HCT116 (cell line): Measurements from ENCODE around the gene FABP1.

Experiments used
- CEBPB ChIP-seq: IDR thresholded peaks from 2 replicates; pipeline ENCODE4 v1.6.1; 2012; ENCODE audit warnings: low read depth
- JUND ChIP-seq: IDR thresholded peaks from 2 replicates; pipeline ENCODE4 v1.6.1; 2012
- POLR2A ChIP-seq: IDR thresholded peaks from 2 replicates; pipeline ENCODE4 v1.7.0; 2011; ENCODE audit warnings: borderline replicate concordance; ENCODE audit not compliant: insufficient read depth, insufficient read length; ENCODE audit errors: extremely low read depth
- POLR2AphosphoS5 ChIP-seq: IDR thresholded peaks from 2 replicates; pipeline ENCODE4 v1.6.1; 2011; ENCODE audit warnings: mild to moderate bottlenecking, low read depth, low read length, moderate library complexity
- RAD21 ChIP-seq: IDR thresholded peaks from 2 replicates; pipeline ENCODE4 v1.6.1; 2012; ENCODE audit warnings: low read depth, mild to moderate bottlenecking
- SP1 ChIP-seq: IDR thresholded peaks from 2 replicates; pipeline ENCODE4 v1.6.1; 2012; ENCODE audit warnings: low read depth
- YY1 ChIP-seq: IDR thresholded peaks from 2 replicates; pipeline ENCODE4 v1.6.1; 2011; ENCODE audit warnings: low read length, low read depth, moderate library complexity, mild to moderate bottlenecking; ENCODE audit not compliant: insufficient replicate concordance; ENCODE audit errors: extremely low read depth
- ZNF274 ChIP-seq: fragments of 200-500 bp; sonication (Bioruptor generic); IDR thresholded peaks from 2 replicates; pipeline ENCODE4 v1.6.1; 2014; ENCODE audit warnings: mild to moderate bottlenecking, low read depth, low read length, inconsistent platforms
- TF ChIP-seq, protein P1 (sequence below), 3 experiments: fragments of 200-600 bp in 1 of 3; sonication (generic) in 1 of 3; IDR thresholded peaks in 2 of 3; conservative IDR thresholded peaks in 1 of 3; 2 replicates each; pipeline ENCODE4 v1.5.1; 2012 to 2017; ENCODE audit warnings: low read depth in 2 of 3, low read length in 2 of 3, antibody characterized with exemption in 1 of 3, borderline replicate concordance in 1 of 3, control low read depth in 1 of 3, mild to moderate bottlenecking in 1 of 3, mixed read lengths in 1 of 3, mixed run types in 1 of 3, moderate library complexity in 1 of 3; ENCODE audit not compliant: insufficient read depth in 1 of 3
- TF ChIP-seq, protein P2 (sequence below): IDR thresholded peaks from 2 replicates; pipeline ENCODE4 v1.6.1; 2012; ENCODE audit warnings: low read depth
- TF ChIP-seq, protein P3 (sequence below): IDR thresholded peaks from 2 replicates; pipeline ENCODE4 v1.6.1; 2011; ENCODE audit warnings: mild to moderate bottlenecking, low read length, moderate library complexity; ENCODE audit not compliant: insufficient replicate concordance; ENCODE audit errors: extremely low read depth

DNA sequence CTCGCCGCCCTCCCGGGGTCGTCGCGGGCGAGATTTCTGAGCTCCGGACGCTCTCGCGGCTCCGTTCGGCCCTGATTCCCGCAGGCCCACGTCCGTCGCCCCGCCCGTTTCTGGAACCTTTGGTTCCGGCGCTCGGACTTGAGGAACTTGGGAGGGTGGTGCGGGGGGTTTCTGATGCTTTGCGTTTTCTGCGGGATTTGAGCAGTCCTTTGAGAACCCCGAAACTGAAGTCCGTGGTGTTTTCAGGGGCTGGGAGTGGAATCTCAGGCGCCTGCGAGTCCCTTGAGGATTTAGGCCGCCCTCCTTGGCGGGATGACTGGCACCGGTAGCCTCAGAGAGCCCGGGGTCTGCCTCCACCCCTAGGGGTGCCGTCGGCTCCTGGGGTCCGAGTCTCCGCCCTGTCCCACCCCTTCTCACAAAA is 42.6 kb upstream of the FABP1 start:
- TF ChIP-seq POLR2A (no peak), JUND (no peak), RAD21 (no peak), YY1 (no peak), CEBPB (no peak), ZNF274 (no peak), POLR2AphosphoS5 (no peak), SP1 (no peak)
- TF ChIP-seq, protein P1, sequence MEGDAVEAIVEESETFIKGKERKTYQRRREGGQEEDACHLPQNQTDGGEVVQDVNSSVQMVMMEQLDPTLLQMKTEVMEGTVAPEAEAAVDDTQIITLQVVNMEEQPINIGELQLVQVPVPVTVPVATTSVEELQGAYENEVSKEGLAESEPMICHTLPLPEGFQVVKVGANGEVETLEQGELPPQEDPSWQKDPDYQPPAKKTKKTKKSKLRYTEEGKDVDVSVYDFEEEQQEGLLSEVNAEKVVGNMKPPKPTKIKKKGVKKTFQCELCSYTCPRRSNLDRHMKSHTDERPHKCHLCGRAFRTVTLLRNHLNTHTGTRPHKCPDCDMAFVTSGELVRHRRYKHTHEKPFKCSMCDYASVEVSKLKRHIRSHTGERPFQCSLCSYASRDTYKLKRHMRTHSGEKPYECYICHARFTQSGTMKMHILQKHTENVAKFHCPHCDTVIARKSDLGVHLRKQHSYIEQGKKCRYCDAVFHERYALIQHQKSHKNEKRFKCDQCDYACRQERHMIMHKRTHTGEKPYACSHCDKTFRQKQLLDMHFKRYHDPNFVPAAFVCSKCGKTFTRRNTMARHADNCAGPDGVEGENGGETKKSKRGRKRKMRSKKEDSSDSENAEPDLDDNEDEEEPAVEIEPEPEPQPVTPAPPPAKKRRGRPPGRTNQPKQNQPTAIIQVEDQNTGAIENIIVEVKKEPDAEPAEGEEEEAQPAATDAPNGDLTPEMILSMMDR (IDR thresholded peaks at IDR 0.05 in 2 of 3, conservative IDR thresholded peaks at IDR 0.05 in 1 of 3; ENCODE audit: borderline replicate concordance in 1 of 3, insufficient read depth in 1 of 3, low read depth in 2 of 3, low read length in 2 of 3) = no peak
- TF ChIP-seq, protein P2, sequence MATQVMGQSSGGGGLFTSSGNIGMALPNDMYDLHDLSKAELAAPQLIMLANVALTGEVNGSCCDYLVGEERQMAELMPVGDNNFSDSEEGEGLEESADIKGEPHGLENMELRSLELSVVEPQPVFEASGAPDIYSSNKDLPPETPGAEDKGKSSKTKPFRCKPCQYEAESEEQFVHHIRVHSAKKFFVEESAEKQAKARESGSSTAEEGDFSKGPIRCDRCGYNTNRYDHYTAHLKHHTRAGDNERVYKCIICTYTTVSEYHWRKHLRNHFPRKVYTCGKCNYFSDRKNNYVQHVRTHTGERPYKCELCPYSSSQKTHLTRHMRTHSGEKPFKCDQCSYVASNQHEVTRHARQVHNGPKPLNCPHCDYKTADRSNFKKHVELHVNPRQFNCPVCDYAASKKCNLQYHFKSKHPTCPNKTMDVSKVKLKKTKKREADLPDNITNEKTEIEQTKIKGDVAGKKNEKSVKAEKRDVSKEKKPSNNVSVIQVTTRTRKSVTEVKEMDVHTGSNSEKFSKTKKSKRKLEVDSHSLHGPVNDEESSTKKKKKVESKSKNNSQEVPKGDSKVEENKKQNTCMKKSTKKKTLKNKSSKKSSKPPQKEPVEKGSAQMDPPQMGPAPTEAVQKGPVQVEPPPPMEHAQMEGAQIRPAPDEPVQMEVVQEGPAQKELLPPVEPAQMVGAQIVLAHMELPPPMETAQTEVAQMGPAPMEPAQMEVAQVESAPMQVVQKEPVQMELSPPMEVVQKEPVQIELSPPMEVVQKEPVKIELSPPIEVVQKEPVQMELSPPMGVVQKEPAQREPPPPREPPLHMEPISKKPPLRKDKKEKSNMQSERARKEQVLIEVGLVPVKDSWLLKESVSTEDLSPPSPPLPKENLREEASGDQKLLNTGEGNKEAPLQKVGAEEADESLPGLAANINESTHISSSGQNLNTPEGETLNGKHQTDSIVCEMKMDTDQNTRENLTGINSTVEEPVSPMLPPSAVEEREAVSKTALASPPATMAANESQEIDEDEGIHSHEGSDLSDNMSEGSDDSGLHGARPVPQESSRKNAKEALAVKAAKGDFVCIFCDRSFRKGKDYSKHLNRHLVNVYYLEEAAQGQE = no peak
- TF ChIP-seq, protein P3, sequence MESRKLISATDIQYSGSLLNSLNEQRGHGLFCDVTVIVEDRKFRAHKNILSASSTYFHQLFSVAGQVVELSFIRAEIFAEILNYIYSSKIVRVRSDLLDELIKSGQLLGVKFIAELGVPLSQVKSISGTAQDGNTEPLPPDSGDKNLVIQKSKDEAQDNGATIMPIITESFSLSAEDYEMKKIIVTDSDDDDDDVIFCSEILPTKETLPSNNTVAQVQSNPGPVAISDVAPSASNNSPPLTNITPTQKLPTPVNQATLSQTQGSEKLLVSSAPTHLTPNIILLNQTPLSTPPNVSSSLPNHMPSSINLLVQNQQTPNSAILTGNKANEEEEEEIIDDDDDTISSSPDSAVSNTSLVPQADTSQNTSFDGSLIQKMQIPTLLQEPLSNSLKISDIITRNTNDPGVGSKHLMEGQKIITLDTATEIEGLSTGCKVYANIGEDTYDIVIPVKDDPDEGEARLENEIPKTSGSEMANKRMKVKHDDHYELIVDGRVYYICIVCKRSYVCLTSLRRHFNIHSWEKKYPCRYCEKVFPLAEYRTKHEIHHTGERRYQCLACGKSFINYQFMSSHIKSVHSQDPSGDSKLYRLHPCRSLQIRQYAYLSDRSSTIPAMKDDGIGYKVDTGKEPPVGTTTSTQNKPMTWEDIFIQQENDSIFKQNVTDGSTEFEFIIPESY = no peak
